H1 (cell line): Measurements from ENCODE around the gene RPL21. TPM values are rescaled to one million over a fixed set of nuclear protein-coding genes. Genes with fewer than 3 reads are reported as not detected.

Experiments used
- CTCF ChIA-PET: fragments of 300-600 bp; sonication (Branson Sonifier 250); formaldehyde crosslinking; loops from one replicate; lab custom pipeline; 2021; ENCODE audit not compliant: partially characterized antibody; lab: Charles Lee
- POLR2A ChIA-PET: fragments of 300-600 bp; sonication (Branson Sonifier 250); formaldehyde crosslinking; loops from one replicate; lab custom pipeline; 2021; ENCODE audit warnings: inconsistent platforms; ENCODE audit not compliant: partially characterized antibody; lab: Charles Lee
- DNase-seq, 2 experiments: peaks; one replicate each; pipeline versions ENCODE4 v3.0.0 to v3.0.0-alpha.2; 2010 to 2022; ENCODE audit warnings: low spot score in 2 of 2, low read depth in 1 of 2, mixed read lengths in 1 of 2
- FAIRE-seq: peaks from 2 replicates; lab custom pipeline; 2011; peaks lifted over from hg19 to GRCh38; lab: Jason Lieb, UNC
- H2AFZ ChIP-seq: 2 replicates; pipeline ENCODE4 v1.8.1; 2012; ENCODE audit warnings: low read length, inconsistent platforms
- H2AK5ac ChIP-seq: 2 replicates; pipeline ENCODE4 v1.6.1; 2013; ENCODE audit warnings: low read depth, low read length
- H2BK120ac ChIP-seq: replicated peaks from 2 replicates; pipeline ENCODE3; 2013; ENCODE audit warnings: low read depth, low read length, inconsistent platforms
- H2BK12ac ChIP-seq: 2 replicates; pipeline ENCODE4 v1.6.1; 2013; ENCODE audit warnings: low read depth, low read length
- H2BK15ac ChIP-seq: 2 replicates; pipeline ENCODE4 v1.6.1; 2013; ENCODE audit warnings: low read length
- H2BK20ac ChIP-seq: 2 replicates; pipeline ENCODE4 v1.6.1; 2013; ENCODE audit warnings: low read length
- H2BK5ac ChIP-seq: 2 replicates; pipeline ENCODE4 v1.6.1; 2013; ENCODE audit warnings: low read depth, low read length
- H3K14ac ChIP-seq: 2 replicates; pipeline ENCODE4 v1.6.1; 2013; ENCODE audit warnings: inconsistent platforms; ENCODE audit not compliant: insufficient read length
- H3K18ac ChIP-seq: 2 replicates; pipeline ENCODE4 v1.6.1; 2013; ENCODE audit warnings: low read length; ENCODE audit errors: extremely low read depth
- H3K23ac ChIP-seq: 2 replicates; pipeline ENCODE4 v1.6.1; 2013; ENCODE audit warnings: inconsistent platforms; ENCODE audit not compliant: insufficient read length
- H3K23me2 ChIP-seq: 2 replicates; pipeline ENCODE4 v1.6.1; 2013; ENCODE audit warnings: low read depth, low read length
- H3K27ac ChIP-seq: 2 replicates; pipeline ENCODE4 v1.6.1; 2011; ENCODE audit warnings: low read depth, low read length, inconsistent platforms
- H3K27me3 ChIP-seq, 4 experiments: replicated peaks in 1 of 4; 1 replicate in 1 of 4; 2 replicates in 3 of 4; pipeline versions ENCODE4 v1.6.1 to v1.8.1; 2011 to 2013; ENCODE audit warnings: low read length in 3 of 4, mild to moderate bottlenecking in 3 of 4, inconsistent platforms in 2 of 4, mixed read lengths in 2 of 4, moderate library complexity in 1 of 4; ENCODE audit not compliant: control insufficient read depth in 3 of 4, insufficient read depth in 3 of 4; ENCODE audit errors: extremely low read depth in 1 of 4
- H3K36me3 ChIP-seq, 4 experiments: 2 replicates each; pipeline versions ENCODE4 v1.6.1 to v1.8.1; 2011 to 2013; ENCODE audit warnings: mild to moderate bottlenecking in 4 of 4, low read length in 3 of 4, moderate library complexity in 2 of 4, control low read depth in 1 of 4, inconsistent platforms in 1 of 4; ENCODE audit not compliant: insufficient read depth in 4 of 4, control insufficient read depth in 2 of 4
- H3K4ac ChIP-seq: replicated peaks from 2 replicates; pipeline ENCODE3; 2013; ENCODE audit warnings: low read length, low read depth, mixed read lengths, inconsistent platforms; ENCODE audit not compliant: insufficient read length
- H3K4me1 ChIP-seq, 4 experiments: replicated peaks in 1 of 4; 1 replicate in 1 of 4; 2 replicates in 3 of 4; pipeline versions ENCODE4 v1.6.1 to v1.8.1; 2011 to 2013; ENCODE audit warnings: low read length in 3 of 4, inconsistent platforms in 2 of 4, mixed read lengths in 1 of 4; ENCODE audit not compliant: insufficient read depth in 4 of 4, control insufficient read depth in 3 of 4
- H3K4me2 ChIP-seq, 2 experiments: 2 replicates each; pipeline versions ENCODE4 v1.6.1 to v1.8.1; 2011 to 2013; ENCODE audit warnings: low read depth in 2 of 2, low read length in 2 of 2, control low read depth in 1 of 2, inconsistent platforms in 1 of 2, mild to moderate bottlenecking in 1 of 2; ENCODE audit not compliant: insufficient read depth in 1 of 2
- H3K4me3 ChIP-seq, 4 experiments: fragments of 200-600, 300-600 bp in 1 of 4; sonication (generic), shearing (Covaris generic), sonication (Bioruptor Twin) in 1 of 4; 2 replicates each; pipeline versions ENCODE4 v1.5.1 to v1.8.1; 2011 to 2016; ENCODE audit warnings: low read length in 4 of 4, low read depth in 3 of 4, control low read depth in 2 of 4, inconsistent platforms in 2 of 4, mild to moderate bottlenecking in 2 of 4, mixed read lengths in 1 of 4, moderate library complexity in 1 of 4; ENCODE audit not compliant: insufficient read depth in 2 of 4; ENCODE audit errors: extremely low read depth in 1 of 4
- H3K56ac ChIP-seq: replicated peaks from 2 replicates; pipeline ENCODE3; 2013; ENCODE audit warnings: low read depth, mild to moderate bottlenecking, mixed read lengths, low read length, inconsistent platforms; ENCODE audit not compliant: insufficient read length
- H3K79me1 ChIP-seq: 2 replicates; pipeline ENCODE4 v1.6.1; 2013; ENCODE audit warnings: low read depth, low read length, control low read depth
- H3K79me2 ChIP-seq, 2 experiments: 2 replicates each; pipeline versions ENCODE4 v1.6.1 to v1.8.1; 2012 to 2013; ENCODE audit warnings: low read length in 2 of 2, mild to moderate bottlenecking in 2 of 2, inconsistent platforms in 1 of 2; ENCODE audit not compliant: insufficient read depth in 2 of 2, control insufficient read depth in 1 of 2
- H3K9ac ChIP-seq, 4 experiments: replicated peaks in 1 of 4; 1 replicate in 1 of 4; 2 replicates in 3 of 4; pipeline versions ENCODE4 v1.6.1 to v1.8.1; 2011 to 2013; ENCODE audit warnings: low read depth in 3 of 4, low read length in 3 of 4, control low read depth in 2 of 4, mild to moderate bottlenecking in 2 of 4, moderate library complexity in 2 of 4, inconsistent platforms in 1 of 4; ENCODE audit errors: extremely low read depth in 1 of 4
- H3K9me3 ChIP-seq, 2 experiments: 2 replicates each; pipeline versions ENCODE4 v1.6.1 to v1.8.1; 2012 to 2013; ENCODE audit warnings: mild to moderate bottlenecking in 2 of 2, moderate library complexity in 2 of 2, control low read depth in 1 of 2, inconsistent platforms in 1 of 2, low read depth in 1 of 2, low read length in 1 of 2, mixed read lengths in 1 of 2; ENCODE audit not compliant: insufficient read depth in 2 of 2
- H4K20me1 ChIP-seq, 2 experiments: replicated peaks in 1 of 2; 2 replicates each; pipeline versions ENCODE3 to v1.8.1; 2011 to 2013; ENCODE audit warnings: inconsistent platforms in 2 of 2, low read length in 2 of 2, mild to moderate bottlenecking in 1 of 2; ENCODE audit not compliant: insufficient read depth in 2 of 2, control insufficient read depth in 1 of 2
- H4K5ac ChIP-seq: 2 replicates; pipeline ENCODE4 v1.6.1; 2013; ENCODE audit warnings: low read length, low read depth, mixed read lengths, inconsistent platforms; ENCODE audit not compliant: insufficient read length
- H4K8ac ChIP-seq: 2 replicates; pipeline ENCODE4 v1.8.0; 2013; ENCODE audit warnings: mild to moderate bottlenecking, moderate library complexity, low read length, inconsistent platforms; ENCODE audit not compliant: insufficient read depth; ENCODE audit errors: extremely low read depth
- H4K91ac ChIP-seq: replicated peaks from 2 replicates; pipeline ENCODE3; 2013; ENCODE audit warnings: low read length, mixed read lengths, inconsistent platforms; ENCODE audit not compliant: insufficient read length
- CTCF ChIP-seq, 3 experiments: IDR thresholded peaks; 1 replicate in 2 of 3; 2 replicates in 1 of 3; pipeline versions ENCODE4 v1.5.1 to v1.6.1; 2011; ENCODE audit warnings: low read length in 3 of 3, mild to moderate bottlenecking in 3 of 3, inconsistent platforms in 2 of 3, low read depth in 1 of 3, moderate library complexity in 1 of 3; ENCODE audit not compliant: insufficient read depth in 1 of 3; ENCODE audit errors: control extremely low read depth in 1 of 3
- RFX5 ChIP-seq: IDR thresholded peaks from 2 replicates; pipeline ENCODE4 v1.6.1; 2011; ENCODE audit warnings: low read depth, low read length, improper control_type of control experiment, borderline replicate concordance
- WGBS, 2 experiments: shearing (Covaris generic) in 1 of 2; methylation state at CpG; one replicate each; pipeline versions ENCODE4 v1.1.6 to v1.1.7; 2013 to 2015; ENCODE audit warnings: low lambda C conversion rate in 2 of 2, mixed read lengths in 2 of 2, inconsistent platforms in 1 of 2, low coverage in 1 of 2, missing lambda C conversion rate in 1 of 2; ENCODE audit not compliant: insufficient replicate concordance in 2 of 2, insufficient coverage in 1 of 2, insufficient read length in 1 of 2; ENCODE audit errors: extremely low coverage in 1 of 2, missing lambda C conversion rate in 1 of 2; 5-methylcytosine and 5-hydroxymethylcytosine counted together
- long read RNA-seq, 2 experiments: library from RNA in 1 of 2; library from capped mRNA in 1 of 2; stranded (forward); transcript quantifications; one replicate each; pipeline ENCODE4 v2.0.0, GENCODE V29; 2021; ENCODE audit warnings: inconsistent platforms in 1 of 2
- polyA minus RNA-seq, 3 experiments: library from RNA; depleted of rRNA, polyadenylated mRNA; stranded (reverse); fragments of >200 nt; gene quantifications; 1 replicate in 2 of 3; 2 replicates in 1 of 3; pipeline ENCODE4 v1.2.3, GENCODE V29; 2011
- polyA plus RNA-seq, 7 experiments: library from polyadenylated mRNA; depleted of rRNA in 3 of 7; stranded (reverse) in 5 of 7; unstranded in 2 of 7; fragments of >200 nt in 5 of 7; fragments of 200-250 nt in 2 of 7; gene quantifications; 1 replicate in 5 of 7; 2 replicates in 1 of 7; 4 replicates in 1 of 7; pipeline versions ENCODE4 v1.2.1 to v1.2.3, GENCODE V29; 2011 to 2013; ENCODE audit warnings: missing spikeins in 2 of 7, mixed read lengths in 2 of 7
- total RNA-seq: library from RNA; stranded (reverse); fragmentation: NEBNext Ultra II Directional; extraction: Animal tissue kit (Norgen Biotek cat#: 25700); gene quantifications from 2 replicates; pipeline ENCODE4 v1.2.1, GENCODE V29; 2021

Gene RPL21
- total RNA-seq (1,233 and 1,283 TPM in 2 replicates), polyA plus RNA-seq (2011; rRNA removed) (329 and 624 TPM in 2 replicates), polyA minus RNA-seq (2011; rRNA and poly(A)+ RNA removed) (93.0 and 207 TPM in 2 replicates)
- polyA plus RNA-seq (2011; cell fraction: cytosol; rRNA removed), result 1,115 TPM
- 249 TPM for polyA plus RNA-seq (2011; cell fraction: nucleus; rRNA removed)
- 908 to 2,019 TPM (median 1,325 TPM) in 4 replicates for polyA plus RNA-seq (2012, experiment 1 of 2)
- 1,153 TPM for polyA plus RNA-seq (2012, experiment 2 of 2)
- polyA plus RNA-seq (2013, experiment 1 of 2), result 2,859 TPM
- 2,776 TPM for polyA plus RNA-seq (2013, experiment 2 of 2)
- polyA minus RNA-seq (2011; cell fraction: cytosol; rRNA and poly(A)+ RNA removed), result 183 TPM
- 327 TPM for polyA minus RNA-seq (2011; cell fraction: nucleus; rRNA and poly(A)+ RNA removed)
- long read RNA-seq, experiment 1, transcript RPL21-202 (6 exons, 815 nt), result major isoform, 72 of 127 reads
- long read RNA-seq, experiment 1, transcript RPL21-204 (6 exons, 641 nt), result minor isoform, 12 of 127 reads
- long read RNA-seq, experiment 1, transcript RPL21-201 (6 exons, 616 nt), result minor isoform, 14 of 127 reads
- long read RNA-seq, experiment 1, partial matches to known transcripts, result 14 of 127 reads
- long read RNA-seq, experiment 1, other reads (novel, unspliced or antisense), result 8 of 127 reads
- long read RNA-seq, experiment 2, transcript RPL21-203 (6 exons, 806 nt), result minor isoform, 11 of 115 reads
- long read RNA-seq, experiment 2, transcript RPL21-202 (6 exons, 815 nt), result major isoform, 94 of 115 reads
- long read RNA-seq, experiment 2, partial matches to known transcripts, result 3 of 115 reads
- long read RNA-seq, experiment 2, other reads (novel, unspliced or antisense), result 4 of 115 reads

GRCh38 chr13:27251166-27252091 lies at the start of gene RPL21:
Gene RPL21 (plus strand): TSS chr13:27251558. CDS start chr13:27253777, 2,219 bp downstream.
- Histone ChIP-seq H4K5ac (peak within 1 kb of the TSS; percentile 79), H3K23ac (no peak within 1 kb of the TSS), H3K4me1 (peaks cover 0 to 6% (median 2%) of the 10 kb centered on the region in 4 experiments; a peak in 4 of 7 replicates), H3K79me1 (no peaks in the 10 kb centered on the region; the same call in 1 of the 2 replicates), H3K14ac (peak within 1 kb of the TSS; percentile 9), H2AK5ac (peak within 1 kb of the TSS; percentile 84), H2BK20ac (no peak within 1 kb of the TSS), H3K56ac (peak within 1 kb of the TSS; percentile 63), H2BK15ac (peak within 1 kb of the TSS; percentile 84; the same call in 1 of the 2 replicates), H2AFZ (peak within 1 kb of the TSS; percentile 94), H3K79me2 (peaks cover 17 to 65% of the 10 kb centered on the region in 2 experiments), H3K36me3 (peaks cover 7 to 34% (median 18%) of the 10 kb centered on the region in 4 experiments; a peak in 7 of 8 replicates), H3K18ac (peak within 1 kb of the TSS; percentile 97), H3K27ac (peak within 1 kb of the TSS; percentile 99), H3K4me3 (peak within 1 kb of the TSS; percentile 98 to 99 (median 98)), H4K8ac (peak within 1 kb of the TSS; percentile 99), H3K9ac (peak within 1 kb of the TSS; percentile 95 to 100 (median 100)), H3K23me2 (0 out of 2 replicates have a peak, but pooled peaks cover 5% of the 10 kb centered on the region), H4K20me1 (peaks cover 3 to 4% of the 10 kb centered on the region in 2 experiments), H2BK120ac (peak within 1 kb of the TSS; percentile 10), H2BK12ac (peak within 1 kb of the TSS; percentile 86; the same call in 1 of the 2 replicates), H4K91ac (peak within 1 kb of the TSS; percentile 96), H3K4ac (peak within 1 kb of the TSS; percentile 95), H3K27me3 (no peaks in the 10 kb centered on the region), H3K9me3 (no peaks in the 10 kb centered on the region), H2BK5ac (peak within 1 kb of the TSS; percentile 100), H3K4me2 (peak within 1 kb of the TSS; percentile 57 to 85)
- ChIA-PET CTCF (no interaction called here), POLR2A (interaction anchor here (0.6 to 1.3 kb wide), 38 partner anchors 8 to 682 kb away, joined by 3 to 29 read pairs (median 4); partner anchors contain the start of gene RASL11A)
- FAIRE-seq (peak; percentile 78), DNase-seq (peak; percentile 80 to 93)
- WGBS, 2 experiments, result 1% methylated on average over 57 of the region's 69 CpGs; no CpG with 5 or more reads in 1 of the 2 experiments
- TF ChIP-seq CTCF (IDR thresholded peaks at IDR 0.05; ENCODE audit: control extremely low read depth in 1 of 3, insufficient read depth in 1 of 3, low read depth in 1 of 3, low read length in 3 of 3), result no peak
- no peak for TF ChIP-seq RFX5
